SK-N-MC (cell line): ENCODE results near the gene SPSB1.

ENCODE experiments used
- DNase-seq: peaks from one replicate; pipeline ENCODE4 v3.0.0-alpha.2; 2011; ENCODE audit warnings: low read depth, low spot score
- H3K27ac ChIP-seq: fragments of 200-600 bp; sonication (generic); 2 replicates; pipeline ENCODE4 v1.5.1; 2016; ENCODE audit warnings: mixed run types
- H3K36me3 ChIP-seq: fragments of 200-600 bp; sonication (generic); 2 replicates; pipeline ENCODE4 v1.6.1; 2017; ENCODE audit warnings: antibody characterized with exemption, low read length, mixed read lengths; ENCODE audit not compliant: insufficient read depth
- H3K4me3 ChIP-seq: fragments of 200-600 bp; sonication (generic); 2 replicates; pipeline ENCODE4 v1.5.1; 2016
- H3K9ac ChIP-seq: fragments of 200-600 bp; sonication (generic); 2 replicates; pipeline ENCODE4 v1.8.0; 2017; ENCODE audit warnings: mixed run types, mixed read lengths; ENCODE audit not compliant: insufficient read length
- H3K9me3 ChIP-seq: fragments of 200-600 bp; sonication (generic); 2 replicates; pipeline ENCODE4 v1.6.1; 2017; ENCODE audit warnings: low read depth, mild to moderate bottlenecking, antibody characterized with exemption, low read length, moderate library complexity, mixed read lengths
- EZH2 ChIP-seq: fragments of 200-600 bp; sonication (generic); IDR thresholded peaks from one replicate; pipeline ENCODE4 v1.6.1; 2017; ENCODE audit warnings: antibody characterized with exemption
- FOXP2 ChIP-seq: optimal IDR thresholded peaks from 2 replicates; pipeline ENCODE3; 2011; ENCODE audit warnings: mild to moderate bottlenecking, moderate library complexity; ENCODE audit not compliant: insufficient read depth; ENCODE audit errors: extremely low read length, control extremely low read depth
- POLR2AphosphoS5 ChIP-seq: IDR thresholded peaks from 2 replicates; pipeline ENCODE4 v1.6.1; 2012; ENCODE audit warnings: mild to moderate bottlenecking, low read depth, low read length, borderline replicate concordance

SPSB1 gene

GRCh38 chr1:9346566-9346965 is 53.9 kb downstream of the SPSB1 start:
- Histone ChIP-seq H3K4me3 (no peak overlapping the region), H3K36me3 (no peaks in the 10 kb centered on the region), H3K9me3 (no peaks in the 10 kb centered on the region), H3K27ac (no peak overlapping the region), H3K9ac (no peak overlapping the region)
- TF ChIP-seq EZH2: no peak
- no peak for DNase-seq

DNA sequence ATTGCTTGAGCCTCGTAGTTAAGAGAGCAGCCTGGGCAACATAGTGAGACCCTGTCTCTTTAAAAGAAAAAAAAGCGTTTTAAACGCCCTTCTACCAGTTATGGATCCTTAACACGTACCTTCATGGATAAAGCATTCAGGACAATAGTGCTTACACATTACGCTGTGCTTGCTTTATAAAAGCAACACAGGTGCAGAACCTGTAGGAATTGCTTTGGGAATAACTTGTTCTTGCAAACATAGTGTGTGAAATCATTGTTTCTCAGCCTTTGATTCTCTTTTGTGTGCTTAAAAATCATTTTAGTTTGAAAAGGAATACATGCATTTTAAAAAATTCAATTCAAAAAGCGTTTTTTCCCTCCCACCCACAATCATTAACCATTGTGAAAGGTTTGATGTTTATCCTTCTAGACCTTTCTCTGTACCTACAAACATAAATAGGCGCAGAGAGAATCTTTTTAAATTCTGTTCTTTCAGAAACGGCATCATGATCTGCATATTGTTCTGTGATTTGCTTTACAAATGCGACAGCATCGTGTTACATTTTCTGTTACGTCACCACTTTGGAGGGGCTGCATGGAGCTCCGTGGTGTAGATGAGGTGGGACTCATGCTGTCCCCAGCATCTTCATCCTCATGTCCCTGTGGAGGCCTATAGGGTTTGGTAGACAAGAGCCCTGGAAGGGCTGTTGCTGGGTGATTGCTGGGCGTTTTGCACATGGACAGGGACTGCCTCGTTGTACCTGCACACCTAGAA is 54.6 kb downstream of the SPSB1 start:
- Histone ChIP-seq H3K27ac (no peak overlapping the region), H3K4me3 (no peak overlapping the region), H3K9me3 (no peaks in the 10 kb centered on the region), H3K36me3 (no peaks in the 10 kb centered on the region), H3K9ac (no peak overlapping the region)
- no peak for DNase-seq
- no peak for TF ChIP-seq POLR2AphosphoS5
- TF ChIP-seq FOXP2: no peak
- TF ChIP-seq EZH2: no peak

- no peak for DNase-seq
- no peaks in the 10 kb centered on the region for H3K9me3 ChIP-seq
- H3K9ac ChIP-seq: no peak overlapping the region
- H3K36me3 ChIP-seq: no peaks in the 10 kb centered on the region
- TF ChIP-seq EZH2: no peak
- TF ChIP-seq POLR2AphosphoS5: no peak
- no peak for TF ChIP-seq FOXP2
- H3K27ac ChIP-seq: no peak overlapping the region
- no peak overlapping the region for H3K4me3 ChIP-seq
Measured at GRCh38 chr1:9349331-9349851, 56.7 kb downstream of the SPSB1 start.

- no peak overlapping the region for H3K27ac ChIP-seq
- no peak for DNase-seq
Measured at GRCh38 chr1:9350013-9350908, 57.6 kb downstream of the SPSB1 start.

GRCh38 chr1:9350960-9351359 is 58.3 kb downstream of the SPSB1 start:
- no peaks in the 10 kb centered on the region; the same call in 1 of the 2 replicates for H3K36me3 ChIP-seq
- H3K4me3 ChIP-seq: no peak overlapping the region
- DNase-seq: no peak
- H3K9me3 ChIP-seq: no peaks in the 10 kb centered on the region
- no peak overlapping the region for H3K27ac ChIP-seq
- no peak for TF ChIP-seq POLR2AphosphoS5
- no peak for TF ChIP-seq EZH2
- no peak for TF ChIP-seq FOXP2
- H3K9ac ChIP-seq: no peak overlapping the region

More at GRCh38 chr1:9350013-9350908, 57.6 kb downstream of the SPSB1 start:
- Histone ChIP-seq H3K9ac (no peak overlapping the region), H3K36me3 (no peaks in the 10 kb centered on the region; the same call in 1 of the 2 replicates), H3K9me3 (no peaks in the 10 kb centered on the region), H3K4me3 (no peak overlapping the region)
- TF ChIP-seq POLR2AphosphoS5 (no peak), FOXP2 (no peak), EZH2 (no peak)

GRCh38 chr1:9351654-9352271 is 59.1 kb downstream of the SPSB1 start:
- Histone ChIP-seq H3K9me3 (no peaks in the 10 kb centered on the region), H3K9ac (no peak overlapping the region), H3K36me3 (no peaks in the 10 kb centered on the region; the same call in 1 of the 2 replicates), H3K4me3 (no peak overlapping the region), H3K27ac (no peak overlapping the region)
- DNase-seq: no peak
- TF ChIP-seq FOXP2 (no peak), EZH2 (no peak), POLR2AphosphoS5 (no peak)

GRCh38 chr1:9352377-9353134 is 59.9 kb downstream of the SPSB1 start:
- Histone ChIP-seq H3K9me3 (no peaks in the 10 kb centered on the region), H3K9ac (no peak overlapping the region), H3K27ac (no peak overlapping the region), H3K4me3 (no peak overlapping the region), H3K36me3 (no peaks in the 10 kb centered on the region; the same call in 1 of the 2 replicates)
- TF ChIP-seq EZH2 (no peak), POLR2AphosphoS5 (no peak), FOXP2 (no peak)
- no peak for DNase-seq
